GM10266 (cell line): Measurements from ENCODE around the gene DNM3.
"Not testable (repeated sequence)": the region's sequence is repeated elsewhere in the genome, so short reads cannot be mapped to it uniquely, and the experiment has no call there.

Experiments used
- DNase-seq: peaks from one replicate; pipeline ENCODE4 v3.0.0; 2012; ENCODE audit errors: extremely low spot score
- TF ChIP-seq, protein P1 (sequence below): IDR thresholded peaks from 2 replicates; pipeline ENCODE4 v1.5.1; 2012; ENCODE audit warnings: mild to moderate bottlenecking, low read depth; ENCODE audit not compliant: control insufficient read depth, insufficient read depth; ENCODE audit errors: missing control alignments

Gene DNM3

DNA sequence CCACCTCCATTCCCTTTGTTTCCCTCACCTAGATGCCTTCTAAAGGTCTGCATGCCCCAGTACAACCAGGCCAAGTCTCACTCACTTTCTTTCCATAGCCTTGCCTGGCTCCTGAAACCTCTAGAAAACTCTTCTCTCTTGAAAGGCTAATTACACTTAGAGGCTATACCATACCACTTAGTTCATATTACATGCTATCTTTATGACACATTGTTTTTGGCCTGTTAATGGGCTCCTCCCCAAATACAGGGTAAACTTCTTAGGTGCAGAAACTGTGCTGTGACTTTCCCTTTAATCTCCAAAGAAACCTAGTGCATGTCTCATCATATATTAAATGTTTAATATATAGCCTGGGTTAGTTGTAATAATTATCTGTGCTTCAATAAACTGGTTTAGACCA, 522.6 kb downstream of the DNM3 start:
- TF ChIP-seq, protein P1, sequence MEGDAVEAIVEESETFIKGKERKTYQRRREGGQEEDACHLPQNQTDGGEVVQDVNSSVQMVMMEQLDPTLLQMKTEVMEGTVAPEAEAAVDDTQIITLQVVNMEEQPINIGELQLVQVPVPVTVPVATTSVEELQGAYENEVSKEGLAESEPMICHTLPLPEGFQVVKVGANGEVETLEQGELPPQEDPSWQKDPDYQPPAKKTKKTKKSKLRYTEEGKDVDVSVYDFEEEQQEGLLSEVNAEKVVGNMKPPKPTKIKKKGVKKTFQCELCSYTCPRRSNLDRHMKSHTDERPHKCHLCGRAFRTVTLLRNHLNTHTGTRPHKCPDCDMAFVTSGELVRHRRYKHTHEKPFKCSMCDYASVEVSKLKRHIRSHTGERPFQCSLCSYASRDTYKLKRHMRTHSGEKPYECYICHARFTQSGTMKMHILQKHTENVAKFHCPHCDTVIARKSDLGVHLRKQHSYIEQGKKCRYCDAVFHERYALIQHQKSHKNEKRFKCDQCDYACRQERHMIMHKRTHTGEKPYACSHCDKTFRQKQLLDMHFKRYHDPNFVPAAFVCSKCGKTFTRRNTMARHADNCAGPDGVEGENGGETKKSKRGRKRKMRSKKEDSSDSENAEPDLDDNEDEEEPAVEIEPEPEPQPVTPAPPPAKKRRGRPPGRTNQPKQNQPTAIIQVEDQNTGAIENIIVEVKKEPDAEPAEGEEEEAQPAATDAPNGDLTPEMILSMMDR, result no peak
- no peak for DNase-seq

DNA sequence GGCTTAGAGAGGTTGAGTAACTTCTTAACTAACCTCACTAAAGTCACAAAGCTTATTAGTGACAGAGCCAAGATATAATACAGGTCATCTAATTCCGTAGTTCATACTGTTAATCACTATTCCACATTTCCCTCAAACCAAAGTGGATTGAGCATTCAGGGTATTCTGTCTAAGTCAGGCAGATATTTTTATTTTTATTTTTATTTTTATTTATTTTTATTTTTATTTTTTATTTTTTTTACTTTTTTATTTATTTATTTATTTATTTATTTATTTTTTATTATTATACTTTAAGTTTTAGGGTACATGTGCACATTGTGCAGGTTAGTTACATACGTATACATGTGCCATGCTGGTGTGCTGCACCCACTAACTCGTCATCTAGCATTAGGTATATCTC, 530.3 kb downstream of the DNM3 start:
- DNase-seq, result not testable (repeated sequence)

DNA sequence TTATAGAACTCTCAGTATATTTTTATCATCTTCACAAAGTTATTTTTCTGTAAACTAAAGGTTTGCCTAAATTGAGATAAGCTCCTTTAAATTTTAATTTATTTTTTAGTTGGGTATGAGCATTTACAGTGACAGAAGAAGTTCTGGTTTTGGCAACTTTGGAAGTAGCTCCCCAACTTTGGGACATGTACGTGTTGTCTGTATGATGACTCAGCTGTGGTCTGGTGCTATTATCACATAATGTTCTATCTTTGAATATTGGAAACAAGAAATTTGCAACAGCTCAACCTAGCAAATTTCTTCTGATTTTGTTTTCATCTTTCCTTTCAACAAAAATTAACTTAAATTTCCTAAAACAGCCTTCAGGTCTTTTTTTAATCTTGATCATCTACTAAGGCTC, 532.6 kb downstream of the DNM3 start:
- no peak for DNase-seq
- TF ChIP-seq, protein P1, result no peak

DNA sequence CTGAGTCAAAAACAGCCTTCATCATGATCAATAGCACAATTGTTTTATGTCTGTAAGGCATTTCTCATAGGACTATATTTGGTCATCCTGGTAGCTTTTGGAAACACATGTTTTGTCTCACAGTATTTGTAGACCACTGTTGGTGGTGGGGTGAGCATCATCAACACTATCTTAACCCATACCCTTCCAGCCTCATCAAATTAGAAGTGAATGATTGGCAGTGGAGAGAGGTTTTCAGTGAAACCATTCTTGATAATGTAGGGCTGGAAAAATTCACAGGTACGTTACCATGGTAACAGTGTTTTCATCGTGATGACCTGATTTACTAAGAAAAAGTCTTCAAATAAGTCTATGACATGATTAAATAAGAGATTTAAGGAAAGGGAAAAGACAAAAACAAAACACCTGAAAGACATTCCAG, 533.9 kb downstream of the DNM3 start:
- TF ChIP-seq, protein P1, result no peak
- DNase-seq, result no peak

DNA sequence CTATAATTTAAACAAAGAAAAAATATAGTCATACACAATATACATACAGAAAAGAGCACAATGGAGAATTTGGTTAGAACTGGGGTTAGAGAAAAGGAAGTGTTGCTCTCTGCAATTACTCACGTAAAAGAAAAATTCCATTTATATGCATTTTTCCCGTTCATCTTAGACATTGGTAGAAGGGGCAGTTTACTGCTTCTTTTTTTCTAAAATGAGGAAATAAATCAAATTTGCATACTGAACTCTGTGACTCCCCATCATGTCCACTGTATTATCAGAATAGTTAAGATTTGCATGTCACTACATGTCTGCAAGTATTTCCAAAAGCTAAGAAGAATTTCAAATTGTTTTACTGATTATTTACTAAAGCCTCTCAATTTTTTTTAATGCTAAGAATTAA, 535.1 kb downstream of the DNM3 start:
- TF ChIP-seq, protein P1, result no peak
- no peak for DNase-seq

DNA sequence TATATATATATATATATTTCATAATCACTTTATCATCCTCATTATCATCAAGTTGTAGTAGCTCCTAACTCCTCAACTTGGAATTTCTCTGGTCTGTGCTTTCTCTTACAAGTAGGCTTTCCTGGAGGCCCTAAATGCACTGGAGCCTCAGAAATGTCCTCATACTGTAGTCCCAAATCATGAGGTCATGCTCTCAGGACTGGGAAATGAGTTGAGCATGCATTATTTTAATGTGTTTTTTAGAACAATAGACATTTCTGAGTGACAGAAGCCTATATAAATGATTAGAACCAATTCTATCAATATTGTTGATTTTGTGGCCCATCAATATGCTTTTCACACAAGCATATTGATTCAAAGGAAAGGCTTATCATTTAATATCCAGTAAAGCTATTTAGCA, 536.3 kb downstream of the DNM3 start:
- no peak for DNase-seq
- TF ChIP-seq, protein P1, result no peak

DNA sequence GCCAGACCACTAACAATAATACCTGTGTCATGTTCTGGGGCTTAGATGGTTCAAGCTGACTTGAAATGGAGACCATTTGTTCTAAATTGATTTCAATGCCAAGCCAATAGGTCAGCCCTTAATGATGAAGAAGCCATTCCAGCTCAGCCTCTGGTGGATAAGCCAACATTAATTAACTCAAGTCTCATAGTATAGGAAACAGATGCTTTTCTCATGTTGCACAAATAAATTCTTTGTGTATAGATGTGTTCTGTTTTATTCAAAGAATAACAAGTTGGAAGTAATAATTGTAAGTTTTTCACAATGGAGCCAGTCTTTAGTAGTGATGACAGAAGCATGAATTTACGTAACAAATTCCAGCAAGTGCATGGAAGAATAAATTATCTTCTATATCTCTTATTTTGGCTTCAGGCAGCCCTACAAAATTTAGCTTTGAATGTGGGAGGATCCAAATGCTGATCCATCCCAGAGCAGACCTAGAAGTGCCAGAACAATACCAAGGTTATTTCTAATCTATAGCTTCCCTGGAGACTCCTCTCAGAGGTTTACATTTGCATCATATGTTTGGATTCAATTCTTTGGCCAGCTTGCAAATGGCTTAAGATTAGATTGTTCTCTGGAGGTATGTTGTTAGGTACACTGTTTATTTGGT, 536.9 kb downstream of the DNM3 start:
- TF ChIP-seq, protein P1, result no peak
- no peak for DNase-seq
